Neutrophil (primary cell): ENCODE results near the gene EEFSEC.

Experiments
- H3K27ac ChIP-seq: fragments of 200-600 bp; sonication (generic); 2 replicates; pipeline ENCODE4 v1.5.1; 2016; ENCODE audit warnings: mild to moderate bottlenecking, moderate library complexity
- H3K27me3 ChIP-seq: fragments of 200-600 bp; sonication (generic); 2 replicates; pipeline ENCODE4 v1.6.0; 2016; ENCODE audit warnings: mild to moderate bottlenecking
- H3K36me3 ChIP-seq: fragments of 200-600 bp; sonication (generic); 2 replicates; pipeline ENCODE4 v1.5.1; 2017
- H3K4me1 ChIP-seq, 2 experiments: fragments of 200-600 bp in 1 of 2; sonication (generic) in 1 of 2; 1 replicate in 1 of 2; 2 replicates in 1 of 2; pipeline versions ENCODE4 v1.5.1 to v1.6.1; 2013 to 2016; ENCODE audit warnings: low read depth in 1 of 2, low read length in 1 of 2, mild to moderate bottlenecking in 1 of 2, moderate library complexity in 1 of 2; ENCODE audit not compliant: control insufficient read depth in 1 of 2, insufficient read depth in 1 of 2
- H3K4me3 ChIP-seq, 2 experiments: fragments of 200-600 bp in 1 of 2; sonication (generic) in 1 of 2; 1 replicate in 1 of 2; 2 replicates in 1 of 2; pipeline ENCODE4 v1.5.1; 2013 to 2016; ENCODE audit warnings: low read depth in 1 of 2, low read length in 1 of 2, mild to moderate bottlenecking in 1 of 2, moderate library complexity in 1 of 2
- H3K9me3 ChIP-seq: fragments of 200-600 bp; sonication (generic); 2 replicates; pipeline ENCODE4 v1.5.1; 2016
- TF ChIP-seq, protein P1 (sequence below): fragments of 200-600 bp; sonication (generic); IDR thresholded peaks from 2 replicates; pipeline ENCODE4 v1.5.1; 2016; ENCODE audit warnings: antibody characterized with exemption

Gene EEFSEC

DNA sequence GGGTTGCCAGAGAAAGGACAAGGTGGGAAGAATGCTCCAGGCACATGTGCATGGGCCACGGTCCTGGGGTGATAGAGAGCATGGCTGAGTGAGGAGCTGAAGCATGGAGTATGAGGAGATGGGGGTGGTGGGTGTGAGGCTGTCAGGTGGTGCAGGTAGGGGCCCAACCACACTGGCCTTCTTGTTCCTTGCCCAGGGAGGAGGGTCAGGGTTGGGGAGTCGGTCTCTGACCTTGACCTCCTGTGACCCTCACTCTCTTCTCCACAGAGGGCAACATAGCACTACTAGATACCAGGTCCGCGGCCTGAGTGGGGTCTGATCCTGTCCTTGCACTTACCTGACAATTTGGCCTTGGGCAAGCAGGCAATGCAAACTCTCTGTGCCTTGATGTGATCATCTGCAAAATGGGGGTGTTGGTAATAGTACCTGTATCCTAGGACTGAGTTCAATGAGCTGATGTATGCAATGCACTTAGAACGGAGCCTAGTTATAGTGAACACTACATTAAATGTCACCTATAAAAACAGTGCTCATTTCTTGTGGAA lies 75.2 kb downstream of the EEFSEC start:
- Histone ChIP-seq H3K4me3 (no peak overlapping the region), H3K27me3 (no peaks in the 10 kb centered on the region), H3K4me1 (no peaks in the 10 kb centered on the region), H3K9me3 (no peaks in the 10 kb centered on the region), H3K36me3 (no peaks in the 10 kb centered on the region), H3K27ac (no peak overlapping the region)
- TF ChIP-seq, protein P1, sequence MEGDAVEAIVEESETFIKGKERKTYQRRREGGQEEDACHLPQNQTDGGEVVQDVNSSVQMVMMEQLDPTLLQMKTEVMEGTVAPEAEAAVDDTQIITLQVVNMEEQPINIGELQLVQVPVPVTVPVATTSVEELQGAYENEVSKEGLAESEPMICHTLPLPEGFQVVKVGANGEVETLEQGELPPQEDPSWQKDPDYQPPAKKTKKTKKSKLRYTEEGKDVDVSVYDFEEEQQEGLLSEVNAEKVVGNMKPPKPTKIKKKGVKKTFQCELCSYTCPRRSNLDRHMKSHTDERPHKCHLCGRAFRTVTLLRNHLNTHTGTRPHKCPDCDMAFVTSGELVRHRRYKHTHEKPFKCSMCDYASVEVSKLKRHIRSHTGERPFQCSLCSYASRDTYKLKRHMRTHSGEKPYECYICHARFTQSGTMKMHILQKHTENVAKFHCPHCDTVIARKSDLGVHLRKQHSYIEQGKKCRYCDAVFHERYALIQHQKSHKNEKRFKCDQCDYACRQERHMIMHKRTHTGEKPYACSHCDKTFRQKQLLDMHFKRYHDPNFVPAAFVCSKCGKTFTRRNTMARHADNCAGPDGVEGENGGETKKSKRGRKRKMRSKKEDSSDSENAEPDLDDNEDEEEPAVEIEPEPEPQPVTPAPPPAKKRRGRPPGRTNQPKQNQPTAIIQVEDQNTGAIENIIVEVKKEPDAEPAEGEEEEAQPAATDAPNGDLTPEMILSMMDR, result no peak

DNA sequence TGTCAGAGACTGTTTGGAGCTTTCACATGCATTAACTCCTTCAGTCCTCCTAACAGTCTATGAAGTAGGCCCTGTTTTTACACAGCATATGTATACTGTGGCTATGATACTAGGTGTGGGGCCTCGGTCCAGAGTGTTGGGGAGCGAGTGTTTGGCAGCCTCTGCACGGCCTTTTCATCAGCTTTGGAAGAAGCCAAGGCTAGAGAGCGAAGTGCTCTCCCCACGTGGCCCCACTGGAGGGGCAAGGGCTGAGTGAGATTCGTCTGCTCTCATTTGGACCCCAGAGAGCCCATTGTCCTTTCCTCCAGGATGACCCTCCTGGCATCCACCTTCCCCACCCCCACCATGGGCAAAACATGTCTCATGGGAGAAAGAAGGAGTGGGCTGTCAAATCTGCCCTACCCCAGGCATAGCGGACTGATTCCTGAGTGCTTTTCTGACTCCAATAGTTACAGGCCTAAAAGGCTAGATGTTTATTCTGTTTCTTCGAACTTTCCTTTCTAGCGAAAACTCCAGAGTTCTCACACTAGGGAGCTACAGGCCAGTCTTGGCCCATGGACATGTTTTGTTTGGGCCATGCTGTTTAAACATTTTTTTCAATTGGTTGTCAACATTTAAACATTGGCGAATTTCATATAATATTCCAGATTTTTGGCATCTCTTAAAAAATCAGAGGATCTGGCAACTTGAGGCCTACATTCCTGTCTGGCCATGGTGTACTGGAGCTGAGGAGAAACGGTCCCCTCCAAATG lies 76.0 kb downstream of the EEFSEC start:
- Histone ChIP-seq H3K36me3 (no peaks in the 10 kb centered on the region), H3K4me3 (no peak overlapping the region), H3K27me3 (no peaks in the 10 kb centered on the region), H3K9me3 (no peaks in the 10 kb centered on the region), H3K27ac (no peak overlapping the region), H3K4me1 (no peaks in the 10 kb centered on the region)
- TF ChIP-seq, protein P1, result no peak

DNA sequence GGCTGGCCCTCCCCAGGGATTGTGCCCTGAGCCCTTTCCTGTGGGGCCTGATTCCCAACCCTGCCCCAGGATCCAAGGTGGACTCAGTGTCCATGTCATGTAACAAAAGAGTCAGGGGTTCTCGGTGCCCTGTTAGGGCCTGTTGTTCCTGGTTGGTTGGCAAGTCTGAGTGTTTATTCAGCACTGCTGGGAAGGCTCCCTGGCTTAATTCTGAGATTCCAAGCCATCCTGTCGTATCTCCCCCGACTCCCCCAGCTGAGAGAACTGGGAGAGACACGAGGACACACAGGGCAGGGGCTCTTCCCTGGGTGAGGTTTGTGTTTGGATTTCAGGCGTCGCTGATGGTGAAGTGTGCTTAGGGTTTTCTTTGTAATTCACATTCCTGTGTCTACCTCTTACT lies 78.3 kb downstream of the EEFSEC start:
- H3K27ac ChIP-seq, result no peak overlapping the region
- H3K36me3 ChIP-seq, result no peaks in the 10 kb centered on the region
- no peaks in the 10 kb centered on the region for H3K9me3 ChIP-seq
- H3K4me1 ChIP-seq, result peaks cover 5 to 7% of the 10 kb centered on the region in 2 experiments
- no peaks in the 10 kb centered on the region for H3K27me3 ChIP-seq
- no peak overlapping the region for H3K4me3 ChIP-seq
- TF ChIP-seq, protein P1, result no peak

DNA sequence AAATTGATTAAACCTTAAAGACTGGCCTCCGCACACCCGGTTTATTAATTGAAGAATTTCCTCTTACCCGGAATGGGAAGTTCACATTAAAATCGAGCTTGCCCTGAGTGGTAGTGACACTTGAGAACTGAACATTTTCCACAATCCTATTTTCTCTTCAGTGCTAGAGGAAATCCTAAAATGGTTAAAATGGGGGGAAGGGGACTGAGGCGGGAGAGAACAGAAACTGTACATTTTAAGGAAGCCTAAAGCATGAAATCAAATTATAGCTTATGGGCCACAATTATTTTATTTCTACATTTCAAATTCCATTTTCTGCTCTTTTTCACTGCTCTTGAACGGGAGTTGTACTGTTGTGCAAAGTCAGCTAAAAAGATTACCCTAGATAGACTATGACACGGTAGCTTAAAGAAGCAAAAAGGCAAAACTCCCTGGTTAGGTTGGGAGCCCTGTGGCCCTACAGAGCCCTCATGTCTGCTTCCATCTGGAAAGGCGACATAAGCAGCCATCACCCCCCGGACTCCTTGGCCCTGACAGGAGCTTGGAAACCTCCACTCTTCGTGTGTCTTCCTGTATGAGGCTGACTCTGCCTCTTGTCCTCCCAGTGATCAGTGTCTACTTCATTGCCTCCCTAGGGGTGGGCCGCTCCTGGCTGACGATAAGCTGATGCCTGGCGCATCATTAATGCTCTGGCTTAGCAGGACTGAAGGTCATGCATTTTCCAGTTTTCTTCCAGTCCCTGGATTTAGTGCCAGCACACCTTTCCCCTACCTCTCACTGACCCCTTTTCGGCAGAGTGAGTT lies 79.3 kb downstream of the EEFSEC start:
- Histone ChIP-seq H3K36me3 (no peaks in the 10 kb centered on the region), H3K27me3 (no peaks in the 10 kb centered on the region), H3K4me1 (peaks cover 5 to 7% of the 10 kb centered on the region in 2 experiments), H3K27ac (no peak overlapping the region), H3K9me3 (no peaks in the 10 kb centered on the region), H3K4me3 (no peak overlapping the region)
- TF ChIP-seq, protein P1, result no peak

DNA sequence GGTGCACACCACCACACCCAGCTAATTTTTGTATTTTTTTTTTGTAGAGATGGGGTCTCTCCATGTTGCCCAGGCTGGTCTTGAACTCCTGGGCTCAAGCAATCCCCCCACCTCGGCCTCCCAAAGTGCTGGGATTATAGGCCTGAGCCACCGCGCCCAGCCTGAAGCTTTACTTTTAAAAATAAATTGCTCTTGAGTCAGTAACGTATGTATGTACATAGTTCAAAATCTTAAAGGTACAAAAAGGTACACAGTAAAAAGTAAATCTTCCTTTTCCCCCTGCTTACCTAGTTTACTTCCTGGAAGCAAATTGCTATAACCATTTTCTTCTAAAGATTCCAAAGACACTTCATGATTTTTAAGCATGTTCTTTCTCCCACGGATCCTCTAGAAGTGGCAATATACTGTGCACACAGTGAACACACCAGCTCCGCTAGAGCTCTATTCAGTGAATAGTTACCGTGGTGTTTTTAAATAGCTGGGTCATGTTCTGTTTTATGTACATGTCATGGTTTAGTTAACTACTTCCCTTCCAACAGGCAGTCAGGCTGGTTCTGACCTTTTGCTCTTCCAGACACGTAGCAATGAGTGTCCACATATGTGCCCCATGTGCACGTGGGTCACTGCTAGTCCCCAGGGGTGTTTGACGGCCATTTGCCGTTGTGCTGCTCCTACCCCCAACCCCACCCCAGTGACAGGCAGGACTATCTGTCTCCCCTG lies 82.1 kb downstream of the EEFSEC start:
- Histone ChIP-seq H3K9me3 (no peaks in the 10 kb centered on the region), H3K27me3 (no peaks in the 10 kb centered on the region), H3K27ac (no peak overlapping the region), H3K36me3 (no peaks in the 10 kb centered on the region), H3K4me1 (peaks cover 5 to 7% of the 10 kb centered on the region in 2 experiments), H3K4me3 (no peak overlapping the region)
- TF ChIP-seq, protein P1, result no peak
